Liver (tissue), 3 donors: ENCODE results near the gene NFKB1.

Source experiments
- EGR1 ChIP-seq, 2 donors: IDR thresholded peaks; 2 replicates each; pipeline ENCODE4 v1.6.1; 2016 to 2018; ENCODE audit warnings: antibody characterized with exemption in 2 of 2, low read depth in 2 of 2
- GABPA ChIP-seq, 2 donors: IDR thresholded peaks in 1 of 2; conservative IDR thresholded peaks in 1 of 2; 2 replicates each; pipeline ENCODE4 v1.6.1; 2016; ENCODE audit warnings: antibody characterized with exemption in 2 of 2, mild to moderate bottlenecking in 1 of 2, moderate library complexity in 1 of 2
- JUND ChIP-seq, 2 donors: IDR thresholded peaks; 2 replicates each; pipeline ENCODE4 v1.6.1; 2016; ENCODE audit warnings: antibody characterized with exemption in 2 of 2
- RAD21 ChIP-seq, 2 donors: IDR thresholded peaks; 2 replicates each; pipeline ENCODE4 v1.6.1; 2016; ENCODE audit warnings: antibody characterized with exemption in 2 of 2, mild to moderate bottlenecking in 2 of 2
- REST ChIP-seq: IDR thresholded peaks from 2 replicates; pipeline ENCODE4 v1.6.1; 2016; ENCODE audit warnings: antibody characterized with exemption, mild to moderate bottlenecking
- TAF1 ChIP-seq: conservative IDR thresholded peaks from 2 replicates; pipeline ENCODE4 v1.6.1; 2016; ENCODE audit warnings: antibody characterized with exemption, mild to moderate bottlenecking
- YY1 ChIP-seq: IDR thresholded peaks from 2 replicates; pipeline ENCODE4 v1.6.1; 2016; ENCODE audit warnings: antibody characterized with exemption, mild to moderate bottlenecking
- TF ChIP-seq, protein P1 (sequence below): fragments of 150-350 bp; IDR thresholded peaks from 2 replicates; pipeline ENCODE4 v1.5.1; 2017; ENCODE audit warnings: improper control_type of control experiment, low read depth, low read length; ENCODE audit not compliant: missing input control
- TF ChIP-seq, protein P2 (sequence below): IDR thresholded peaks from 2 replicates; pipeline ENCODE4 v1.6.1; 2016; ENCODE audit warnings: antibody characterized with exemption
- TF ChIP-seq, protein P3 (sequence below): IDR thresholded peaks from 2 replicates; pipeline ENCODE4 v1.6.1; 2016; ENCODE audit warnings: antibody characterized with exemption
- donor health status: healthy.
- donor health status: healthy.

DNA sequence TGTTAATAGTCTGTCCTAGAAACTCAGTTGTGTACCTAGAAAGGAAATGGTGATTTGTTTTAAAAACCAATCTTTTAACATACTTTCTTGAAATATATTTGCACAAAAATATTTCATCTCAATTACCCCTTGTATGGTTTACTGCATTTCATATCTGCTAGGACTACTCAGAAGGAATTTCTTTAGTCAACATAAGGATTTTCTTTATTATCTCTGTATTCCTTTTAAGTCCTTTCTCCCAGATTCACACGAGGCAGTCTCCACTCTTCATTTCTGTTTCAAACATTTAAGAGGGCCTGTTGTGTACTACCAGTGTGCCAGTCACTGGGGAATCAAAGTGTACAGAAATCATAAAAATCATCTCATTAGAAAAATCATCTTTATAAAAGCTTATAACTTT is 28.8 kb downstream of the NFKB1 start:
- TF ChIP-seq, protein P1, sequence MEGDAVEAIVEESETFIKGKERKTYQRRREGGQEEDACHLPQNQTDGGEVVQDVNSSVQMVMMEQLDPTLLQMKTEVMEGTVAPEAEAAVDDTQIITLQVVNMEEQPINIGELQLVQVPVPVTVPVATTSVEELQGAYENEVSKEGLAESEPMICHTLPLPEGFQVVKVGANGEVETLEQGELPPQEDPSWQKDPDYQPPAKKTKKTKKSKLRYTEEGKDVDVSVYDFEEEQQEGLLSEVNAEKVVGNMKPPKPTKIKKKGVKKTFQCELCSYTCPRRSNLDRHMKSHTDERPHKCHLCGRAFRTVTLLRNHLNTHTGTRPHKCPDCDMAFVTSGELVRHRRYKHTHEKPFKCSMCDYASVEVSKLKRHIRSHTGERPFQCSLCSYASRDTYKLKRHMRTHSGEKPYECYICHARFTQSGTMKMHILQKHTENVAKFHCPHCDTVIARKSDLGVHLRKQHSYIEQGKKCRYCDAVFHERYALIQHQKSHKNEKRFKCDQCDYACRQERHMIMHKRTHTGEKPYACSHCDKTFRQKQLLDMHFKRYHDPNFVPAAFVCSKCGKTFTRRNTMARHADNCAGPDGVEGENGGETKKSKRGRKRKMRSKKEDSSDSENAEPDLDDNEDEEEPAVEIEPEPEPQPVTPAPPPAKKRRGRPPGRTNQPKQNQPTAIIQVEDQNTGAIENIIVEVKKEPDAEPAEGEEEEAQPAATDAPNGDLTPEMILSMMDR: no peak
- TF ChIP-seq JUND (IDR thresholded peaks at IDR 0.05) (no peak), RAD21 (IDR thresholded peaks at IDR 0.05) (no peak), REST (no peak), YY1 (no peak), EGR1 (IDR thresholded peaks at IDR 0.05; ENCODE audit: low read depth in 2 of 2) (no peak), GABPA (IDR thresholded peaks at IDR 0.05 in 1 of 2, conservative IDR thresholded peaks at IDR 0.05 in 1 of 2) (no peak), TAF1 (no peak)
- TF ChIP-seq, protein P2, sequence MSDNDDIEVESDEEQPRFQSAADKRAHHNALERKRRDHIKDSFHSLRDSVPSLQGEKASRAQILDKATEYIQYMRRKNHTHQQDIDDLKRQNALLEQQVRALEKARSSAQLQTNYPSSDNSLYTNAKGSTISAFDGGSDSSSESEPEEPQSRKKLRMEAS: no peak
- TF ChIP-seq, protein P3, sequence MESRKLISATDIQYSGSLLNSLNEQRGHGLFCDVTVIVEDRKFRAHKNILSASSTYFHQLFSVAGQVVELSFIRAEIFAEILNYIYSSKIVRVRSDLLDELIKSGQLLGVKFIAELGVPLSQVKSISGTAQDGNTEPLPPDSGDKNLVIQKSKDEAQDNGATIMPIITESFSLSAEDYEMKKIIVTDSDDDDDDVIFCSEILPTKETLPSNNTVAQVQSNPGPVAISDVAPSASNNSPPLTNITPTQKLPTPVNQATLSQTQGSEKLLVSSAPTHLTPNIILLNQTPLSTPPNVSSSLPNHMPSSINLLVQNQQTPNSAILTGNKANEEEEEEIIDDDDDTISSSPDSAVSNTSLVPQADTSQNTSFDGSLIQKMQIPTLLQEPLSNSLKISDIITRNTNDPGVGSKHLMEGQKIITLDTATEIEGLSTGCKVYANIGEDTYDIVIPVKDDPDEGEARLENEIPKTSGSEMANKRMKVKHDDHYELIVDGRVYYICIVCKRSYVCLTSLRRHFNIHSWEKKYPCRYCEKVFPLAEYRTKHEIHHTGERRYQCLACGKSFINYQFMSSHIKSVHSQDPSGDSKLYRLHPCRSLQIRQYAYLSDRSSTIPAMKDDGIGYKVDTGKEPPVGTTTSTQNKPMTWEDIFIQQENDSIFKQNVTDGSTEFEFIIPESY: no peak
